ENCODE measurements around the gene TWF2.

The TWF2 gene

DNA sequence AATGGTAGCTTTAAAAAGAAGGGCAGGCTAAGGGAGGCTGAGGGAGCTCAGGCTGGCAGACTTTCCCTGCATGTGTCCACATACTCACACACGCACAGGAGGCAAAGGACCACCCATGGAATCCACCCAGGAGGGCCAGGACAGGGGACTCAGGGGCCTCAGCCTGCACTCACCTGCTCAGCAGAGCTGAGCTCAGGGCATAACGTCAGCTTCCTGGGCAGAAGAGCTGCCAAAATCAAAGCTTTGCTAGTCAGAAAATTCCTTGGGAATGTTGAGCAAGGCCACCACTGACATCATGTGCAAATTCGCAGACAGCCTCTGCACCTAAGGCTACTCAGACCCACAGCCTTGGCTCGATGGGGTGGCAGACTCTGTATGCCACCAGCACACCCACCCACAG, 57.4 kb downstream of the TWF2 start:
- DNase-seq (ENCODE audit: low spot score) = no peak
